IMR-90 (cell line): Measurements from ENCODE around the gene TMEM37. TPM values are rescaled to one million over a fixed set of nuclear protein-coding genes. Genes with fewer than 3 reads are reported as not detected.

ENCODE experiments used
- ATAC-seq: fragments of 200-7000 bp; cut with Tn5 transposase; 2 replicates; pipeline ENCODE4 v1.9.1; 2020; ENCODE audit warnings: low read depth, mild to moderate bottlenecking, moderate library complexity
- BruUV-seq: library from RNA; stranded (reverse); fragments of 400-500 nt; replicated peaks from 2 replicates; lab custom pipeline; 2021; lab: Mats Ljungman, UMichigan
- CTCF ChIA-PET: fragments of 300-600 bp; formaldehyde crosslinking; extraction: SDS; loops from one replicate; lab custom pipeline; 2021; ENCODE audit warnings: antibody characterized with exemption; lab: Yijun Ruan, JAX
- POLR2A ChIA-PET: fragments of 300-600 bp; sonication (Branson Sonifier 250); formaldehyde crosslinking; loops from one replicate; lab custom pipeline; 2022; ENCODE audit warnings: antibody characterized with exemption; ENCODE audit not compliant: unreplicated experiment; lab: Charles Lee
- DNase-seq: peaks from one replicate; pipeline ENCODE4 v3.0.0; 2013
- H2AFZ ChIP-seq: replicated peaks from 2 replicates; pipeline ENCODE3; 2013; ENCODE audit warnings: low read length, mild to moderate bottlenecking; ENCODE audit not compliant: poor library complexity
- H2AK5ac ChIP-seq: 2 replicates; pipeline ENCODE4 v1.6.1; 2013; ENCODE audit warnings: low read depth, low read length, inconsistent platforms
- H2AK9ac ChIP-seq: replicated peaks from 2 replicates; pipeline ENCODE3; 2013; ENCODE audit warnings: mild to moderate bottlenecking, low read depth, low read length, moderate library complexity; ENCODE audit not compliant: poor library complexity
- H2BK120ac ChIP-seq: 2 replicates; pipeline ENCODE4 v1.6.1; 2013; ENCODE audit warnings: low read depth, low read length, inconsistent platforms
- H2BK15ac ChIP-seq: 3 replicates; pipeline ENCODE4 v1.6.1; 2013; ENCODE audit warnings: low read depth, low read length, inconsistent platforms
- H2BK20ac ChIP-seq: 2 replicates; pipeline ENCODE4 v1.6.1; 2013; ENCODE audit warnings: low read depth, mild to moderate bottlenecking, inconsistent platforms, low read length, moderate library complexity
- H2BK5ac ChIP-seq: 2 replicates; pipeline ENCODE4 v1.6.1; 2013; ENCODE audit warnings: mild to moderate bottlenecking, low read depth, low read length, inconsistent platforms; ENCODE audit not compliant: poor library complexity, severe bottlenecking
- H3K14ac ChIP-seq: replicated peaks from 2 replicates; pipeline ENCODE4 v1.6.1; 2013; ENCODE audit warnings: low read depth, low read length, inconsistent platforms
- H3K18ac ChIP-seq: 2 replicates; pipeline ENCODE4 v1.6.1; 2013; ENCODE audit warnings: low read depth, low read length, control low read depth
- H3K23ac ChIP-seq: 2 replicates; pipeline ENCODE4 v1.6.1; 2013; ENCODE audit warnings: low read depth, low read length, inconsistent platforms
- H3K27ac ChIP-seq: 2 replicates; pipeline ENCODE4 v1.5.1; 2013; ENCODE audit warnings: mild to moderate bottlenecking, control low read depth, low read length; ENCODE audit not compliant: insufficient read depth
- H3K27me3 ChIP-seq: 2 replicates; pipeline ENCODE4 v1.6.1; 2013; ENCODE audit warnings: low read length; ENCODE audit not compliant: control insufficient read depth, insufficient read depth
- H3K36me3 ChIP-seq: 2 replicates; pipeline ENCODE4 v1.6.1; 2013; ENCODE audit warnings: low read length, mixed read lengths; ENCODE audit not compliant: control insufficient read depth, insufficient read depth
- H3K4ac ChIP-seq: 2 replicates; pipeline ENCODE4 v1.6.1; 2013; ENCODE audit warnings: low read depth, low read length, inconsistent platforms
- H3K4me1 ChIP-seq: 2 replicates; pipeline ENCODE4 v1.6.1; 2013; ENCODE audit warnings: low read length, mixed read lengths; ENCODE audit not compliant: control insufficient read depth, insufficient read depth
- H3K4me2 ChIP-seq: 2 replicates; pipeline ENCODE4 v1.6.1; 2013; ENCODE audit warnings: low read depth, mild to moderate bottlenecking, control low read depth, low read length, moderate library complexity
- H3K4me3 ChIP-seq: 2 replicates; pipeline ENCODE4 v1.5.1; 2013; ENCODE audit warnings: low read depth, mild to moderate bottlenecking, control low read depth, low read length, moderate library complexity; ENCODE audit not compliant: insufficient read depth
- H3K56ac ChIP-seq: 2 replicates; pipeline ENCODE4 v1.6.1; 2013; ENCODE audit warnings: low read length, inconsistent platforms; ENCODE audit not compliant: insufficient read depth; ENCODE audit errors: extremely low read depth
- H3K79me1 ChIP-seq, 2 experiments: 2 replicates each; pipeline ENCODE4 v1.6.1; 2013; ENCODE audit warnings: low read length in 2 of 2, inconsistent platforms in 1 of 2, low read depth in 1 of 2
- H3K9ac ChIP-seq: 2 replicates; pipeline ENCODE4 v1.6.1; 2013; ENCODE audit warnings: low read depth, low read length, control low read depth
- H3K9me1 ChIP-seq: 2 replicates; pipeline ENCODE4 v1.6.1; 2013; ENCODE audit warnings: low read length, inconsistent platforms; ENCODE audit not compliant: insufficient read depth
- H3K9me3 ChIP-seq: 2 replicates; pipeline ENCODE4 v1.6.1; 2013; ENCODE audit warnings: low read length; ENCODE audit not compliant: control insufficient read depth, insufficient read depth
- H4K20me1 ChIP-seq: 2 replicates; pipeline ENCODE4 v1.6.1; 2013; ENCODE audit warnings: low read length, inconsistent platforms; ENCODE audit not compliant: insufficient read depth
- H4K5ac ChIP-seq: 2 replicates; pipeline ENCODE4 v1.6.1; 2013; ENCODE audit warnings: mild to moderate bottlenecking, low read depth, low read length, control low read depth
- H4K8ac ChIP-seq, 2 experiments: 2 replicates each; pipeline ENCODE4 v1.6.1; 2013; ENCODE audit warnings: low read depth in 2 of 2, low read length in 2 of 2, control low read depth in 1 of 2, inconsistent platforms in 1 of 2
- H4K91ac ChIP-seq: 2 replicates; pipeline ENCODE4 v1.6.1; 2013; ENCODE audit warnings: low read depth, low read length, inconsistent platforms; ENCODE audit not compliant: insufficient read depth
- BHLHE40 ChIP-seq: fragments of 150-350 bp; IDR thresholded peaks from 2 replicates; pipeline ENCODE4 v1.6.1; 2016; ENCODE audit warnings: mild to moderate bottlenecking, low read depth, low read length
- MXI1 ChIP-seq: IDR thresholded peaks from 2 replicates; pipeline ENCODE4 v1.6.1; 2012; ENCODE audit warnings: low read depth, mild to moderate bottlenecking, low read length, moderate library complexity, borderline replicate concordance
- POLR2A ChIP-seq: IDR thresholded peaks from 2 replicates; pipeline ENCODE4 v1.6.1; 2012; ENCODE audit warnings: mild to moderate bottlenecking, low read depth, low read length
- RCOR1 ChIP-seq: IDR thresholded peaks from 2 replicates; pipeline ENCODE4 v1.6.1; 2012; ENCODE audit warnings: mild to moderate bottlenecking, low read length, improper control_type of control experiment; ENCODE audit not compliant: insufficient replicate concordance
- SMC3 ChIP-seq: fragments of 150-350 bp; IDR thresholded peaks from 2 replicates; pipeline ENCODE4 v1.6.1; 2016; ENCODE audit warnings: low read depth, mild to moderate bottlenecking, antibody characterized with exemption, low read length, moderate library complexity
- WGBS, 2 experiments: methylation state at CpG; one replicate each; pipeline versions ENCODE4 v1.1.5 to v1.1.7; 2013; ENCODE audit warnings: missing lambda C conversion rate in 2 of 2; ENCODE audit not compliant: insufficient read length in 1 of 2; ENCODE audit errors: extremely low coverage in 2 of 2; 5-methylcytosine and 5-hydroxymethylcytosine counted together
- dilution Hi-C: fragments of 300-500 bp; cut with HindIII; formaldehyde crosslinking; loops from one replicate; pipeline ENCODE4 v1.14.3; 2018; ENCODE audit warnings: low sequenced_read_pairs; ENCODE audit not compliant: unreplicated experiment
- in situ Hi-C: fragments of 300-500 bp; cut with MboI; formaldehyde crosslinking; loops from 3 replicates; pipeline ENCODE4 v1.14.3; 2019; ENCODE audit warnings: low sequenced_read_pairs, inconsistent platforms, mixed read lengths
- intact Hi-C: fragments of 100-400 bp; cut with micrococcal nuclease; formaldehyde crosslinking; loops from 2 replicates; pipeline ENCODE4 v1.10.0; 2022
- polyA plus RNA-seq, 3 experiments: library from polyadenylated mRNA; depleted of rRNA; stranded (reverse); fragments of >200 nt; gene quantifications; 2 replicates each; pipeline ENCODE4 v1.2.3, GENCODE V29; 2012; ENCODE audit warnings: low replicate concordance in 1 of 3
- total RNA-seq: library from RNA; depleted of rRNA; stranded (reverse); fragments of >200 nt; gene quantifications from 2 replicates; pipeline ENCODE4 v1.2.3, GENCODE V29; 2012

Gene TMEM37
- total and polyA plus RNA-seq, 2 of the 4 experiments (the other 2 are of a cell fraction): under 0.01 to 0.39 TPM

DNA sequence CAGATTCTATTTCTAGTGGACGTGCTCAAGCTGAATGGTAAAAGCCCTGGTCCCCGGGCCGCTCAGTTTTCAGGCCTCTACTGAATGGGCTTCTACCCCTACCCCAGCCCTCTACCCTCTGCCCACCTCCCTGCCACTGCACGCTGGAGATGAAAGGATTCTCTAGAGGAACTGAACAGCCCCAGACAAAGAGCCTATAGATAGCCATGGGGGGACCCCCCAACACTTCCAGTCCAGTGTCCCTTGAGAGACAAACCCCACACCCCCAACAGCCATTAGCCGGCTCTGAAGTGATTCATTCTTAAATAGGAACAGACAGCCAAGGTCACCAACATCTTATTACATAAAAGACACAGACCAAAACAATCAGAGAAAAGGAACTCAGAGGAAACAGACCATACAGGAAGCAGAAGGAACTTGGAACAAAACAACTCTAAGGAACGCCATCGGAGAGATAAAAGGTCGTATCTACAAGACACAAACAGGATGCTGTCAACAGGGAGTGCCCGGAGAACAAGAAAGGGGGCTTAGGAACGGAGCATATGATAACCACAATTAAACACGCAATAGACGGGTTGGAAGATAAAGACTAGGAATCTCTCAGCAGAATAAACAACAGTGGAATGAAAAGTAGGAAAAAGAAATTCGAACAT lies 23.5 kb downstream of the TMEM37 start:
- Histone ChIP-seq H3K4me3 (no peak overlapping the region), H3K79me1 (no peaks in the 10 kb centered on the region), H2AK5ac (no peak overlapping the region), H3K9ac (no peak overlapping the region), H4K20me1 (no peaks in the 10 kb centered on the region), H2BK120ac (no peak overlapping the region), H3K56ac (no peak overlapping the region), H4K8ac (no peak overlapping the region), H4K5ac (no peak overlapping the region), H3K36me3 (no peaks in the 10 kb centered on the region), H3K27me3 (peaks cover 13% of the 10 kb centered on the region), H3K4ac (no peak overlapping the region), H3K4me2 (no peak overlapping the region), H4K91ac (no peak overlapping the region), H3K14ac (no peak overlapping the region), H2BK5ac (no peak overlapping the region), H3K18ac (no peak overlapping the region), H3K9me1 (no peaks in the 10 kb centered on the region), H3K27ac (no peak overlapping the region), H3K23ac (no peak overlapping the region), H2AFZ (no peak overlapping the region), H2BK15ac (no peak overlapping the region), H2AK9ac (no peak overlapping the region), H2BK20ac (no peak overlapping the region), H3K4me1 (no peaks in the 10 kb centered on the region), H3K9me3 (no peaks in the 10 kb centered on the region)
- in situ Hi-C loops (no loop called here), dilution Hi-C loops (no loop called here), intact Hi-C loops (no loop called here)
- ATAC-seq: no peak
- ChIA-PET CTCF (no interaction called here), POLR2A (no interaction called here)
- DNase-seq: no peak
- BruUV-seq: no TSS peak
- WGBS, 2 experiments: no CpG with 5 or more reads among the region's 13 CpGs
- TF ChIP-seq BHLHE40 (no peak), RCOR1 (no peak), SMC3 (no peak), POLR2A (no peak), MXI1 (no peak)
